ENCODE results near the gene CNP.

GRCh38 chr17:41937970-41938954 is 28.3 kb upstream of the CNP start:
- TF ChIP-seq, protein P1, sequence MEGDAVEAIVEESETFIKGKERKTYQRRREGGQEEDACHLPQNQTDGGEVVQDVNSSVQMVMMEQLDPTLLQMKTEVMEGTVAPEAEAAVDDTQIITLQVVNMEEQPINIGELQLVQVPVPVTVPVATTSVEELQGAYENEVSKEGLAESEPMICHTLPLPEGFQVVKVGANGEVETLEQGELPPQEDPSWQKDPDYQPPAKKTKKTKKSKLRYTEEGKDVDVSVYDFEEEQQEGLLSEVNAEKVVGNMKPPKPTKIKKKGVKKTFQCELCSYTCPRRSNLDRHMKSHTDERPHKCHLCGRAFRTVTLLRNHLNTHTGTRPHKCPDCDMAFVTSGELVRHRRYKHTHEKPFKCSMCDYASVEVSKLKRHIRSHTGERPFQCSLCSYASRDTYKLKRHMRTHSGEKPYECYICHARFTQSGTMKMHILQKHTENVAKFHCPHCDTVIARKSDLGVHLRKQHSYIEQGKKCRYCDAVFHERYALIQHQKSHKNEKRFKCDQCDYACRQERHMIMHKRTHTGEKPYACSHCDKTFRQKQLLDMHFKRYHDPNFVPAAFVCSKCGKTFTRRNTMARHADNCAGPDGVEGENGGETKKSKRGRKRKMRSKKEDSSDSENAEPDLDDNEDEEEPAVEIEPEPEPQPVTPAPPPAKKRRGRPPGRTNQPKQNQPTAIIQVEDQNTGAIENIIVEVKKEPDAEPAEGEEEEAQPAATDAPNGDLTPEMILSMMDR (IDR thresholded peaks at IDR 0.05): no peak
- no peak for TF ChIP-seq POLR2AphosphoS5 (IDR thresholded peaks at IDR 0.05; ENCODE audit: low read depth, low read length)
- TF ChIP-seq REST (IDR thresholded peaks at IDR 0.05; ENCODE audit: insufficient read depth in 1 of 2, low read depth in 2 of 2, low read length in 1 of 2): no peak
- no peak for TF ChIP-seq SIN3A (IDR thresholded peaks at IDR 0.05; ENCODE audit: borderline replicate concordance, insufficient read depth, low read depth, low read length)

Measured in Panc1 (cell line).